Measurements from ENCODE around the gene FAM171A2. TPM values are rescaled to one million over a fixed set of nuclear protein-coding genes. Genes with fewer than 3 reads are reported as not detected.
"Not testable (repeated sequence)": the region's sequence is repeated elsewhere in the genome, so short reads cannot be mapped to it uniquely, and the experiment has no call there.

Gene FAM171A2
- total RNA-seq, 2 experiments from 2014 or later: 0.19 to 0.36 TPM

DNA sequence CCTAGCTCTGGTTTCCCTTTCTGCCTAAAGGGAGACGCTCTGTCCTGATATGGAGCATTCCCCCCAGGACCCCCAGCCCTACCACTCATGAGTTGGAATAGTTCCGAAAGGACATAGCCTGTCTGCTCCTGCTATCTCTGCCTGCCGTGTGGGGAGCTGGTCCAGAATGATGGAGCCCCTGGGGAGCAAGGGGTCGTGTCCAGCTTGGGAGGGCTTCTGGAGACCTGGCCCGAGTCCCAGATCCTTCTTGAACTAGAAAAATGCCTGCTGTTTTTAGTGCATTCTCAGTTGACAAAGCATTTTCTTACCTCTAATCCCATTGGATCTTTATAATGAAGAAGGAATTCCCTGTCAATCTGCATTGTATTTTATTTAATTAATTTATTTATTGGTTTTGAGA, 27.7 kb downstream of the FAM171A2 start:
- CTCF ChIA-PET: interaction anchor here (2.1 kb wide), 1 partner anchor 9 kb away, joined by 6 read pairs; the partner anchor contains the start of gene GRN
- POLR2A ChIA-PET: interaction anchor here (0.7 kb wide), 1 partner anchor 22 kb away, joined by 5 read pairs; no protein-coding TSS in a partner anchor

DNA sequence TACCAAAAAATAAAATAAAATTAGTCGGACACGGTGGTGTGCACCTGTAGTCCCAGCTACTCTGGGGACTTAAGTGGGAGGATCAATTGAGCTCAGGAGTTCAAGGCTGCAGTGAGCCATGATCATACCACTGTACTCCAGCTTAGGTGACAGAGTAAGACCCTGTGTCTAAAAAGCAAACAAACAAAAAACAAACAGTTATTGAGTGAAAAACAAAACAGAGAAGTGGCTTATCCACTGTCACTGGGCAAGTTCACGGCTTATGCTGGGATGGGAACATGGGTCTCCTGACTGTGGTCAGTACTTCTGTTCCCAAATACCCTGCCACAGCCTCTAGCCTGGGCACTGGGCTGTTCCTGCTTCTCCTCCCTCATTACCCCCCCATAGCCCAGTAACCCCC, 28.1 kb downstream of the FAM171A2 start:
- POLR2A ChIA-PET: interaction anchor here (0.7 kb wide), 1 partner anchor 23 kb away, joined by 5 read pairs; no protein-coding TSS in a partner anchor

DNA sequence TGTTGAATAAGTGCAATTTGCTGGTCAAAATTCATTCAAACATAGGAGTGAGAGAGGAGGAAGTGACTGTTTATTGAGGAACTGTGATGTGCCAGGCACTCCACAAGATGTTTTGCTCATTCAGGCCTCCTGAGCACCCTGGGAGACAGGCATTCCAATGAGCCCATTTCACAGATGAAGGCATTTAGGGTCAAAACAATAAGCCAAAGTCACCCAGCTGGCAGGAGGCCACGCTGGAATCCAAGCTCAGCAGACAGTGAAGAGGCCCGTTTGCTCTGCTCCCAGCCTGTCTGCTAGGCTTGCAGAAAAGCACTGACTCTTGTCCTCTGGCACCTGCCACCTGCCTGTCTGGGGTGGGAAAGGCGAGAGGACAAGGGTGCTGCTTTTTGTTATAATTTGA, 28.9 kb downstream of the FAM171A2 start:
- ChIA-PET POLR2A (no interaction called here), CTCF (no interaction called here)

More for the DNA sequence above, 28.1 kb downstream of the FAM171A2 start:
- CTCF ChIA-PET: interaction anchor here (2.1 kb wide), 1 partner anchor 10 kb away, joined by 6 read pairs; the partner anchor contains the start of gene GRN

DNA sequence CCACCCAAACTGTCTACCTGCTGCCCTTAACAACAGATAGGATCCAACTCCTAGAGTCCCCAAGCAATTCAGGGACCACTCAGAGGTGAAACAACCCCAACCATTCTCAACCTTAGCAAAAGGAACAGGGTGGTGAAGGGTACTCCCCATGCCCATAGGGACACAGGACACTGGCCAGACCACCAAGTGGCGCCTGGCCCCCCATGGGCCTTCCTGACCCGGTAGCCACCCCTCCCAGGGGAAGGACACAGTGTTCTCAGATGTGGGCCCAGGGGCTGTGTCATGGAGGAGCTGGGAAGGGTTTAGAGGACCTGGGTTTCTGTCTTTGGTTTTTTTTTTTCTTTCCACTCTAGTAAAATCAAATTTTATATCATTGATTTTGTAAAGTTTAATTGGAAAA, 29.3 kb downstream of the FAM171A2 start:
- POLR2A ChIA-PET: no interaction called here
- CTCF ChIA-PET: no interaction called here

DNA sequence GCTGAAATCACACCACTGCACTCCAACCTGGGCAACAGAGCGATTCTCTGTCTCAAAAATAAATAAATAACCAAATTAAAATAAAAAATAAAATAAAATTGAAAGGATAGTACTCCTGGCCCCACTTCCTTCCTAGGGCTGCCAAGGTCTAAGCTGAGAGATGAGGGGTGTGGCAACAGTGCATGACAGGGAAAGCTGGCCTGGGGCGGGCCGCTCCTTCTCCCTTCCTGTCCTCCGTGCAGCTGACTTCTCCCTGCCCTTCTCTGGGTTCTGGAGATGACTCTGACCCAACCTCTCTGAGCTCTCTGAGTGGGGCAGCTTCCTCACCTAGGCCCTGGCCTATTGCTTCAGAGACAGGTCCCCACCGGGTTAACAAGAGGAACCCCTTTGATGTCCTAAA, 30.3 kb downstream of the FAM171A2 start:
- ChIA-PET POLR2A (no interaction called here), CTCF (interaction anchor here (1.2 kb wide), 1 partner anchor 30 kb away, joined by 5 read pairs; the partner anchor contains the start of gene FAM171A2)

DNA sequence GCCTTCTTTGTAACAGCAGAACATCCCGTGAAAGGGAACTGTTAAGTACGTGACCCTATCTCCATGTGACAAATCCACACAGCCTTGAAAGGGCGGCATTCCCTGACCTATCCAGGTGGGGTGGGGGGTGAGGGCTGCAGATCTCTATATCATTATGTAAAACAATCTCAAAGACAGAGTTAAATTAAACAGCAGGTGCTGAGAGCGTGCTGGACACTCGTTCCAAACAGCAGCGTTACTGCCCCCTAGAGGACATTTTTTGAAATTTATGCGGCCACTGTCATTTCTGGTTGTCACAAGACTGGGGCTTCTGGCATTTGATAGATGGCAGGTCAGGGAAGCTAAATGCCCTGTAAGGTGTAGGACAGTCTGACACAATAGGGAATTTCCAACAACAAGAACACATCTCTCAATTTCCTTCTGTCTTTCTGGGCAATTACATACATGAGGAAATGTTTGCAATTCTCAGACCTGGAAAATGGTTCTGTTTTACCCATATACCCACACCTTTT, 32.3 kb downstream of the FAM171A2 start:
- ChIA-PET POLR2A (interaction anchor here (0.6 to 1.5 kb wide), 2 partner anchors 121 to 148 kb away, joined by 3 read pairs; no protein-coding TSS in a partner anchor), CTCF (interaction anchor here (0.7 to 3.3 kb wide), 17 partner anchors 10 to 146 kb away, joined by 3 to 32 read pairs (median 4); partner anchors contain the start of genes FAM171A2 and GRN)

DNA sequence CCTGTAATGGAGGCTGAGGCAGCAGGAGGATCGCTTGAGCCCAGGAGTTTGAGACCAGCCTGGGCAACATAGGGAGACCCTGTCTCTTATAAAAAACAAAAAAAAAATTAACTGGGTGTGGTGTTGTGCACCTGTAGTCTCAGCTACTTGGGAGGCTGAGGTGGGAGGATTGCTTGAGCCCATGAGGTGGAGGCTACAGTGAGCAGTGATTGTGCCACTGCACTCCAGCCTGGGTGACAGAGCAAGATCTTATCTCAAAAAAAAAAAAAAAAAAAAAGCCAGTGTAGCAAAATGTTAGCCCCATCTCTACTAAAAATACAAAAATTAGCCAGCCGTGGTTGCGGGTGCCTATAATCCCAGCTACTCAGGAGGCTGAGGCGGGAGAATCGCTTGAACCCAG, 33.4 kb downstream of the FAM171A2 start:
- POLR2A ChIA-PET: interaction anchor here (0.7 to 1.5 kb wide), 2 partner anchors 120 to 257 kb away, joined by 3 read pairs; no protein-coding TSS in a partner anchor
- CTCF ChIA-PET: interaction anchor here (0.7 to 3.3 kb wide), 12 partner anchors 9 to 563 kb away, joined by 3 to 32 read pairs (median 6); partner anchors contain the start of genes FAM171A2 and GRN

DNA sequence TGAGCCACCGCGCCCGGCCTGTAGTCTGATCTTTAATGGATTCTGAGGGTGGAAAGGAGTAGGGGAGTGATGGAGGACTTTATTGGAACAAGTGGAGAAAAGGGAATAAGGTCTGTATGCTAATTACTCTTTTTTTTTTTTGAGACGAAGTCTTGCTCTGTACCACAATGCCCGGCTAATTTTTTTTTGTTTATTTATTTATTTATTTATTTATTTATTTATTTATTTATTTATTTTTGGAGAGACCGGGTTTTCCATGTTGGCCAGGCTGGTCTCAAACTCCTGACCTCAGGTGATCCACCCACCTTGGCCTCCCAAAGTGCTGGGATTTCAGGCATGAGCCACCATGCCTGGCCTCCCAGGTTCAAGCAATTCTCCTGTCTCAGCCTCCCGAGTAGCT, 34.1 kb downstream of the FAM171A2 start:
- CTCF ChIA-PET: interaction anchor here (1.3 to 3.3 kb wide), 3 partner anchors 12 to 119 kb away, joined by 4 to 32 read pairs (median 6); no protein-coding TSS in a partner anchor
- POLR2A ChIA-PET: not testable (repeated sequence)

DNA sequence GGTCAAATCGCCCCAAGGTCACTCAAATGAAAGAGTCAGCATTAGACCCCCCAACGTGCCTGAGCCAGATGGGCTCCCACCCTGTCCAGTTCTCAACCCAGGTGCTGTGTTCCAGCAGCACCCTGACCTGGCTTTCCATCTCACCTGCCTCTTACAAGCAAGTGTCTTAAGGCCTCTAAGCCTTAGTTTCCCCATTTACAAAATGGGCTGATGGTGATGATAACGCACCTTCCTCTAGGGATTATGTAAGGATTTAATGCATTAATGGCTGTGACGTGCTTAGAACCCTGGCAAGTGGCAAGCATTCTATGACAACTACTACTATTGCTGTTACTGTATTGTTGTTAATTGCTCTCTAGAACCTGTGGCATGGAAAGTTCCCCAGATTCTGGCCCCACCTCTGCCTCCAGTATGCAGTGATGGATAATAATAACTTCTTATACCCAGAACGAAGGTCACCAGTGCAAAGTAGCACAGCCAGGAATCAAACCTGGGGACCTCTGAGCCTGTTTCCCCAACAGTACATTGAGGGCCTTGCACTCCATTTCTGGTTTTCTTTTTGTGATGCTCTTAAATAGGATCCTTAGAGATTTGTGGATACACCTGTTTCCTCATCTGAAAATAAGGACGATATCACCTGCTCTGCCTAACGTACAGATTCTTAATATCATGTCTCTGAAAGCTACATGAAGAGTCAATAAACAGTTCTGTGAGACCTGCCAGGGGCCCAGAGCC, 35.8 kb downstream of the FAM171A2 start:
- ChIA-PET POLR2A (interaction anchor here (1.0 kb wide), 1 partner anchor 107 kb away, joined by 15 read pairs; no protein-coding TSS in a partner anchor), CTCF (interaction anchor here (1.0 to 1.2 kb wide), 4 partner anchors 107 to 118 kb away, joined by 4 to 8 read pairs (median 5); no protein-coding TSS in a partner anchor)

DNA sequence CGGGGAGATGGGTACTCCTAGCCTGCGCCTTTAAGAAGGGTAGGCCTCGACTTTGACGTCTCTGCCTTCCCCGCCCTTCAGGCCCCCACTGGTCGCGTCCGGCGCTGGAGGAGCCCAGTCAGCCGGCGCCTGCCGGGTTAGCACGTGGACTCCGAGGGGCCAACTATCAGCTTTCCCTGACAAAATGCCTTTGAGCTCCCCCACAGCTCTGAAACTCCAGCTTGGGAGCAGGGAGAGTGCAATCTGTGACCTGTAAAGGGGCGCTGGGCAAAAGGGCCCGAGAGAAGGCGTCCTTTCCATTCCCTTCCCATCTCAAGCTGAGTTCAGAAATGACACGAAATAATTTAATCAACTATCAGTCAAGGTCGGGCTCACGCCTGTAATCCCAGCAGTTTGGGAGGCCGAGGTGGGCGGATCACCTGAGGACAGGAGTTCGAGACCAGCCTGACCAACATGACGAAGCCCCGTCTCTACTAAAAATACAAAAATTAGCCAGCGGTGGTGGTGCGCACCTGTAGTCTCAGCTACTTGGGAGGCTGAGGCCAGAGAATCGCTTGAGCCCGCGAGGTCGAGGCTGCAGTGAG, 36.7 kb downstream of the FAM171A2 start:
- POLR2A ChIA-PET: interaction anchor here (0.5 to 1.0 kb wide), 7 partner anchors 106 to 1046 kb away, joined by 3 to 15 read pairs (median 4); partner anchors contain the start of gene TMUB2
- CTCF ChIA-PET: interaction anchor here (0.6 to 1.2 kb wide), 2 partner anchors 18 to 117 kb away, joined by 3 to 8 read pairs; partner anchors contain the start of gene GRN

DNA sequence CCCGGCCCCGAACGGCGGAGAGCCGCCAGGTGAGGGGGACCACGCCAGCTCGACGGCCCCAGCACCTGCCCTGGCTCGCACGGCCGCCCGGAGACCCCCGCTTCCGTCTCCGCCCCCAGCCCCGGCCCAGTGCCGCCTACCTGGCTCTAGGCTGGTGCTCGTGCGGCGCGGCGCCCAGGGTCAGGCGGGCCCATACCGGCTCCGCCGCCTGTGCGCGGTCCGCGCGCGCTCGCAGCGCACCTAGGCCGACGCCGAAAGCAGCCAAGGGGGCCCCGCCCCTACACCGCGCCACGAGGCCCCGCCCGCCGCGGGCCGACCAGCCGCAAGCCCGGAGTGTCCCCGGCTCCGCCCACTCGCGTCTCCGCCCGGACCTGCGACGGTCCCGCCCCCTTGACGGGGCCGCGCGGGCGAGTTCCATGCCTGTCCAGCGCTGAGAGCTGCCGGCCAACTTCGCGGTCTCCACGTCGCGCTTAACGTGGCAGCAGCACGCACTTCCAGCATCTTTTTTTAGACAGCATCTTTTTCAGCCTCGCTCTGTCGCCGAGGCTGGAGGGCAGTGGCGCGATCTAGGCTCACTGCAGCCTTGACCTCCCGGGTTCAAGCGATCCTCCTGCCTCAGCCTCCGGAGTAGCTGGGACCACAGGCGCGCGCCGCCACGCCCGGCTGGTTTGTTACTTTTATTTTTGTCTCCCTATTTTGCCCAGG, 38.9 kb downstream of the FAM171A2 start, which contains the start of gene SLC25A39:
SLC25A39 (minus strand) TSS at position 253 of the 705 bp plus-strand sequence. CDS start 1,261 bp downstream, outside the sequence.
- CTCF ChIA-PET: interaction anchor here (1.0 to 2.5 kb wide), 6 partner anchors 8 to 121 kb away, joined by 3 to 8 read pairs (median 4); no protein-coding TSS in a partner anchor
- POLR2A ChIA-PET: interaction anchor here (0.5 to 2.7 kb wide), 6 partner anchors 8 to 445 kb away, joined by 3 to 15 read pairs (median 4); partner anchors contain the start of gene UBTF

DNA sequence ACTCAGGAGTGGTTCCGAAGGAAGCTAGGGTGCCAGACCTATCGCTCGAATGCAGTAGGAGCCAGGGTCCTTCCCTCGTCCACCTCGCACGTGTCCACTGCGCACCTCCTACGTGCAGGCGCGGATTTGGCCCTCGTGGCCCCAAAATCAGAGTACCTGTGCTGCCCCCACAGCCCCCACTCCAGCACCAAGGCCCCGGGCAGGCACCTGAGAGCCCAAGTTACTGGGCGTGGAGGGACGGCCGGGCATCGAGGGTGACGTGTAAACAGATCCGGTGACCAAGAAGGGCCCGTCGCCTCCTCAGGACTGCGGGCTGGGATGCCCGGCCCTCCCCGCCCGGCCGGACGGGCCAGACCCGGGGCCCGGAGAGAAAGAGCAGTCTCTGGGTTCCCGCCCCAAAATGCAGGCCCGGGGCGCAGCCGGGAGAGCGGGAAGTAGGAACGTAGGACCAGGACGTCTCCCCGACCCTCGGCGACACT, 39.5 kb downstream of the FAM171A2 start:
- ChIA-PET CTCF (interaction anchor here (1.0 to 2.5 kb wide), 6 partner anchors 7 to 120 kb away, joined by 3 to 8 read pairs (median 4); no protein-coding TSS in a partner anchor), POLR2A (interaction anchor here (0.5 to 2.7 kb wide), 5 partner anchors 9 to 444 kb away, joined by 3 to 15 read pairs (median 4); partner anchors contain the start of gene UBTF)

DNA sequence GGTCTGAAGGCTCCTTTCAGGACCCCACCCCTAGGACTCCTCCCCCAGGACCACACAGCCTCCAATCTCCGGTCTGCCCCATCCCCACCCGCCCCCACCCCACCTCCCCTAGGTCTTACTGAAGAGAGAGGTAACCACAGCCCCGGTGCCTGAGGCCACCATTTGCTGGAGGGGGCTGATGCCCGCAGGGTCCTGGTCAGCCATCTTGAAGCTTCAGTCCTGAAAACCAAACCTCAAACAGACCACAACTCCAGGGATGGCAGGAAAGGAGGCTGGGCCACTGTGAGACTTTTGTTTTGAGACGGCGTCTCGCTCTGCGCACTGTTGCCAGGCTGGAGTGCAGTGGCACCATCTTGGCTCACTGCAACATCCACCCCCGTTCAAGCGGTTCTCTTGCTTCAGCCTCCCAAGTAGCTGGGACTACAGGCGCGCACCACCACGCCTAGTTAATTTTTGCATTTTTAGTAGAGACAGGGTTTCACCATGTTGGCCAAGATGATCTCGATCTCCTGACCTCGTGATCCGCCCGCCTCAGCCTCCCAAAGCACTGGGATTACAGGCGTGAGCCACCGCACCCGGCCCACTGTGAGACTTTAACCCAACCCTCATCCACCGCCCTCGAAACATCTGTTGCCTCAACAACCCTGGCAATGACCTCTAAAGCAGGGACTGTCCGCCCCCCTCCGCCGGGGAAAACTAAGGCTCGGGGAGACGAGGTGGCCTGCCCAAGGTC, 40.1 kb downstream of the FAM171A2 start:
- CTCF ChIA-PET: interaction anchor here (1.6 to 2.0 kb wide), 2 partner anchors 28 to 102 kb away, joined by 4 read pairs; no protein-coding TSS in a partner anchor
- POLR2A ChIA-PET: interaction anchor here (1.6 to 2.7 kb wide), 3 partner anchors 103 to 114 kb away, joined by 4 to 15 read pairs (median 9); partner anchors contain the start of gene UBTF

DNA sequence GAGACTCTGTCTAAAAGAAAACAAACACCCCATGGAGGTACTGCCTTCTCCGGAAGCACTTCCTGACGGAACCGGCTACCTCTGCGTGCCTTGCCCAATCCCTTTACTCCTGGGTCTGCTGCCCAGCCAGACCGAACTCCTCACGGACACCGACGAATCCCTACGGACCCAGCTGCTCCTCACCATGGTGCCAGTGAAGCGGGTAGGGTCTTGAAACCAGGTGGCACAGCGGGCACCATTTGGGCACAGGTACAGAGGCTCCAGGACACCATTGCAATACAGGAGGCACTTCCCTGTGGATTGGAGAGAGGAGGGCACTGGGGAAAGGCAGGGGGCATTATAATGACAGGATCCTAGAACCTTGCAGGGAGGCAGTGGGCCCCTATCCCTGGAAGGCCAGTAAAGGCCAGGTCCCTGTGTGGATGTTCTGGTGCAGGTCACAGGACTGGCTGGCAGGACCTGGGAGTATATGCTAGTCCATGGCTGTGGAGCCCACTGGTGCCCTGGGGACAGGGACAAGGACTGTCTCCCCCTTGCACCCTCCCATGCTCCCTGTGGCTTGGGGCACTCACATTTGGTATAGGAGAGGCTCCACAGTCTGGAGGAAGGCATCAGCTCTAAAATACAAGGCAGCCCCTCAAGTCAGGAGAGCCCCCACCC, 41.3 kb downstream of the FAM171A2 start:
- POLR2A ChIA-PET: no interaction called here
- CTCF ChIA-PET: interaction anchor here (2.0 to 2.3 kb wide), 2 partner anchors 9 to 29 kb away, joined by 4 to 6 read pairs; no protein-coding TSS in a partner anchor

DNA sequence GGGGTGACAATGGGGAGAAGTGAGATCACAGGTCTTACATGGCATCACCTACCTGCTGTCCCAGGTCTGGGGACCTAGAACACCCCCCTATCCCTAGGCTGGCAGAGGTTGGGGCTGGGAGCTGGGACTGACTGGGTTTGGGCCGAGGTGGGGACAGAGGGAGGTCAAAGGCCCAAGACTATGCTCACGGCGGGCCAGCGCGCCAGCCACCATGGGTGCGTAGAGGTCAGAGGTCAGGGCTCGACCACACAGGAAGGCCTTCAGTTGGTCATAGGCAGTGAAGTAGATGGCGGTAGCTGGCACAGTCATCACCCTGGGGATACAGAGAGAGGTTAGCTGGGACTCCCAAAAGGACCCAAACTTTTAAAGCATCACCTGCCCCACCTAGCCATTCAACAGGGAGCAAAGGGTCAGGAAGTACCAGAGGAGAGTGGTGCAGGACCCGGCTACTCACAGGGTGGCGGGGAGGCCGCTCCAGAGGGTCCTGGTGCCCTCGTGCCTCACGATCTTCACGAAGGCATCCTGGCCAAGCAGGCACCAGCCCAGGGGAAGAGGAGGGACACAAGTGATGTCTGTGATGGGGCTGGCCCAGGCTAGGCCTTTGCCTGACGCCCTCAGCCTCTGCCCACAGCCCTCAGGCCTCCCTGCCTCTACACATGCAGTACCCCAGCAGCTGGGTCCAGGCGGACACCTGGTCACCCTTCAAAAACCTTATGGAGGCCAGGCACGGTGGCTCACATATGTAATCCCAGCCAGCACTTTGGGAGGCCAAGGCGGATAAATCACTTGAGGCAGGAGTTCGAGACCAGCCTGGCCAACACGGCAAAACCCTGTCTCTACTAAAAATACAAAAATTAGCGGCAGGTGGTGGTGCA, 42.2 kb downstream of the FAM171A2 start:
- CTCF ChIA-PET: interaction anchor here (1.5 to 2.3 kb wide), 2 partner anchors 10 to 112 kb away, joined by 3 to 6 read pairs; no protein-coding TSS in a partner anchor
- POLR2A ChIA-PET: interaction anchor here (1.5 kb wide), 1 partner anchor 100 kb away, joined by 3 read pairs; no protein-coding TSS in a partner anchor

DNA sequence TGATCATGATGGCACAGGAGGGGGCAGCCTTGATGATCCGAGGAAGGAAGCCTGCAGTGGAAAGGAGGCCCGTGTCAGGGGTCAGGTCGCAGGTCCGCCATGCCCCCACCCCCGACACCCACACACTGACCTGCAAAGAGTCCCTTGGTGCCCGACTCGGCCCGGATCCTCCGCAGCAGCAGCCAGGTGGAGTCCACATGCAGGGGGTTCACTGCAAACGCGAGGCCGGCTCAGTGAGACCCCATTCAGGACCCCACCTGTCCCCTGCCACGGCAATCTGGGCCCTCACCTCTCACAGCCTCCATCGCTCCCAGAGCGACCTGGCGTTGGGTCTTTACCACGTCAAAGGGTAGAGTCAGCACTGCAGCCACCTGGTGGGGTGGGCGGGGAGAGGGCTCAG, 43.6 kb downstream of the FAM171A2 start:
- ChIA-PET CTCF (interaction anchor here (0.6 to 2.3 kb wide), 3 partner anchors 11 to 1345 kb away, joined by 3 to 6 read pairs (median 4); no protein-coding TSS in a partner anchor), POLR2A (interaction anchor here (1.5 kb wide), 1 partner anchor 98 kb away, joined by 3 read pairs; no protein-coding TSS in a partner anchor)

All from activated CD8-positive, alpha-beta memory T cell treated with anti-CD3 and anti-CD28 coated beads for 36 hours (primary cell).